Measurements from ENCODE around the gene METTL2B.
"Not testable (repeated sequence)": the region's sequence is repeated elsewhere in the genome, so short reads cannot be mapped to it uniquely, and the experiment has no call there.

METTL2B gene

DNA sequence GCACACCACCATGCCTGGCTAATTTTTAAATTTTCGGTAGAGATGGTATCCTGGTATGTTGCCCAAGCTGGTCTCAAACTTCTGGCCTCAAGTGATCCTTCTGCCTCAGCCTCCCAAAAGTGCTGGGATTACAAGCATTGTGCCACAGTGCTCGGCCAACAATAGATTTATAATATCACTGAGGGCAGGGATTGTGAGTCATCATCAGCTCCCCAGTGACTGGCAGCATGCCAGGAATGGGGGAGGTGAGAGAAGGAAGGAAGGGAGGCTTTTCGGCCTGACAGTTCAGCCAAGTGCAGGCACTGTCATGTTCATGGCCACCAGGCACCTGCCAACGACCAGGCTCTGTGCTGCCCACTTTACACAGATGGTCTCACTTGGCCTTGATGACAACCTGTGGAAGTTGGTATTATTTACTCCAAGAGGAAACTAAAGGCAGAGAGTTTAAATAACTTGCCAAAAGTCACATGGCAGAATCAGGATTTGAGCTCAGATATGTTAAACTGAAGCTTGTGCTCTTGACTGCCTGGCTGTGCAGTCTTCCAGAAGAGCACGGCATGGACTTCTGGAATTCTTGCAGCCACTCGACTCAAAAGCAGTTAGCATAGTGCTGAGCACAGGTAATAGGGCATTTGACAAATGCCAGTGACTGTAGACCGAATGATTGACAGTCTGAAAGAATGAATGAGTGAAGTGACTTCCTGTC lies 46.8 kb downstream of the METTL2B start:
- H3K4me3 ChIP-seq (ENCODE audit: insufficient read depth, low read length, poor library complexity, severe bottlenecking); H3K79me2 ChIP-seq (ENCODE audit: insufficient read depth, low read length); H2AFZ ChIP-seq (ENCODE audit: low read depth, low read length, severe bottlenecking); H3K36me3 ChIP-seq (ENCODE audit: low read length); H3K9ac ChIP-seq (ENCODE audit: low read length); H3F3A ChIP-seq (ENCODE audit: insufficient read depth); H3K27ac ChIP-seq (ENCODE audit: low read depth, low read length); H3K4me2 ChIP-seq (ENCODE audit: low read depth, low read length, poor library complexity, severe bottlenecking); H3K27me3 ChIP-seq (ENCODE audit: low read length); H4K20me1 ChIP-seq (ENCODE audit: low read depth, low read length); H3K9me3 ChIP-seq (ENCODE audit: insufficient read depth, low read length); H3K9me2 ChIP-seq (replicated peaks; ENCODE audit: insufficient read depth, low read length): not testable (repeated sequence)

DNA sequence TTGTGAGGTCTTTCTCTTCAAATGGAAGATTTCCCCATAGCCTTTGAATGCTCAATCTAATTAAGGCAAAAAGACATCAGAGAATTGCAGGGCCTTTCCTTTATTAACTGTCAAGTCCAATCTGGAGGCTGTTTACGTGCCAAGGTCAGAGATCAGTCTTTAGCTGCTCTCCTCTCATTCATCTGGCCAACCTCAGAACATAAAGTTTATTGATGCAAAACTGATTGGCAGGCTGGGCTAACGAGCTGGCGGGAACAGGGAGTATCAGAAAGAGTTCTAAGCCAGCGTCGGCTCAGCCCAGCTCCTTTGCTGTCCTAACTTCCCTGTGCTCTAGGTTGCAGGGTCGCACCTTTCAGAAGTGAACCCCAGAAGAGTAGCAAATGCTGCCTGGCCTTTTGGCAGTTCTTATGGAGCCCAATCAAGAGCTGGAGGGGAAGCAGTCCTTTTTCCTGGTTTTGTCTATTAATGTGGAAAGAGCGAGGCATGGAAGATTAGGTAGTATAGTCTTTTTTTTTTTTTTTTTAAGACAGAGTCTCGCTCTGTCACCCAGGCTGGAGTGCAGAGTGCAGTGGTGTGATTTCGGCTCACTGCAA lies 47.5 kb downstream of the METTL2B start:
- not testable (repeated sequence) for H3K4me3 ChIP-seq (ENCODE audit: insufficient read depth, low read length, poor library complexity, severe bottlenecking); H2AFZ ChIP-seq (ENCODE audit: low read depth, low read length, severe bottlenecking); H3F3A ChIP-seq (ENCODE audit: insufficient read depth); H3K27me3 ChIP-seq (ENCODE audit: low read length); H3K4me2 ChIP-seq (ENCODE audit: low read depth, low read length, poor library complexity, severe bottlenecking); H3K27ac ChIP-seq (ENCODE audit: low read depth, low read length); H3K9me2 ChIP-seq (replicated peaks; ENCODE audit: insufficient read depth, low read length); H3K79me2 ChIP-seq (ENCODE audit: insufficient read depth, low read length); H3K9me3 ChIP-seq (ENCODE audit: insufficient read depth, low read length); H4K20me1 ChIP-seq (ENCODE audit: low read depth, low read length); H3K36me3 ChIP-seq (ENCODE audit: low read length); H3K9ac ChIP-seq (ENCODE audit: low read length)

DNA sequence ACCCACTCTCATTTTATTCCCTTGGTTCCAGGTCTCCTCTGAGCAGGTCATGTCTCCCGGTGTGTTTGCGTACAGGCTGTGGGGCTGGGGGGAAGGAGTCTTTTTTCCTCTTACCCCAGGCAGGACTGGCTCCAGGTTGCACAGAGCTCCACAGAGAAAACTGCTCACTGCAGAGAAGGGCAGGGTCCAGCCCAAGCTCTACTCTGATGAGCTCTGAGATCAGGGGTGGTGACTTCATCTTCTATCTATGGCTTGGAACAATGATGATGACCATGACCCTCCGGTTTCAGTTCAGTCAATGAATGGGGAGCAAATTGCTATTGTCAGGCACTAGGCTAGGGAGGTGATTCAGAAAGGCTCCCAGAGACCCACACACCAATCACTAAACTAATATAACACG lies 49.0 kb downstream of the METTL2B start:
- H3K27ac ChIP-seq (ENCODE audit: low read depth, low read length); H3K79me2 ChIP-seq (ENCODE audit: insufficient read depth, low read length); H3K9me2 ChIP-seq (replicated peaks; ENCODE audit: insufficient read depth, low read length); H3K9ac ChIP-seq (ENCODE audit: low read length); H3K27me3 ChIP-seq (ENCODE audit: low read length); H3K9me3 ChIP-seq (ENCODE audit: insufficient read depth, low read length); H2AFZ ChIP-seq (ENCODE audit: low read depth, low read length, severe bottlenecking); H4K20me1 ChIP-seq (ENCODE audit: low read depth, low read length); H3F3A ChIP-seq (ENCODE audit: insufficient read depth); H3K36me3 ChIP-seq (ENCODE audit: low read length); H3K4me3 ChIP-seq (ENCODE audit: insufficient read depth, low read length, poor library complexity, severe bottlenecking); H3K4me2 ChIP-seq (ENCODE audit: low read depth, low read length, poor library complexity, severe bottlenecking): not testable (repeated sequence)

DNA sequence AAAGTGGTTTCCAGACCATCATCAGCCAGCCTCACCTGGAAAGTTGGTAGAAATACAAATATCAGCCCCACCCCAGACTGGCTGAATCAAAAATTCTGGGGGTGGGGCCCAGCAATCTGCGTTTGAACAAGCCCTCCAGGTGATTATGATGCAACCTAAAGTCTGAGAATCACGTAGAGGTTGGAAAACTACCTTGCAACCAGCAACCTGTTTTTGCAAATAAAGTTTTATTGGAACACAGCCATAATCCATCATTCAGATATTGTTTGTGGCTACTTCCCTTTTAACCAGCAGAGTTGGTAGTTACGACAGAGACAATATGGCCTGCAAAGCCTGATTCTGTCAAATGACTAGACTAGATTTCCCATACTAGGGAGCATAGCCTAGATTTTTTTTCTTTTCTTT lies 49.5 kb downstream of the METTL2B start:
- H3K79me2 ChIP-seq (ENCODE audit: insufficient read depth, low read length); H3K9me3 ChIP-seq (ENCODE audit: insufficient read depth, low read length); H3K27ac ChIP-seq (ENCODE audit: low read depth, low read length); H3K36me3 ChIP-seq (ENCODE audit: low read length); H2AFZ ChIP-seq (ENCODE audit: low read depth, low read length, severe bottlenecking); H4K20me1 ChIP-seq (ENCODE audit: low read depth, low read length); H3K4me2 ChIP-seq (ENCODE audit: low read depth, low read length, poor library complexity, severe bottlenecking); H3K27me3 ChIP-seq (ENCODE audit: low read length); H3K9me2 ChIP-seq (replicated peaks; ENCODE audit: insufficient read depth, low read length); H3F3A ChIP-seq (ENCODE audit: insufficient read depth); H3K4me3 ChIP-seq (ENCODE audit: insufficient read depth, low read length, poor library complexity, severe bottlenecking); H3K9ac ChIP-seq (ENCODE audit: low read length): not testable (repeated sequence)

DNA sequence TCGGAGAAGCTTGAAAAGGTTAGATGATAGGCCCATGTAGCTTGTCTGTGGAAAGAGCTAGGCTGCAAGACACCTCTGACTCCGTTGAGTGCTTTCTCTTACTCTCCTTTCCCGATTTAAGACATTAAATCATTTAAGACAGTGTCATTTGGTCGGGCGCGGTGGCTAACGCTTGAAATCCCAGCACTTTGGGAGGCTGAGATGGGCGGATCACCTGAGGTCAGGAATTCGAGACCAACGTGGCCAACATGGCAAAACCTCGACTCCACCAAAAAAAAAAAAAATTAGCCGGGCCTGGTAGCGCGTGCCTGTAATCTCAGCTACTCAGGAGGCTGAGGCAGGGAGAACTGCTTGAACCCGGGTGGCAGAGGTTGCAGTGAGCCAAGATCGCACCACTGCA lies 52.6 kb downstream of the METTL2B start:
- not testable (repeated sequence) for H2AFZ ChIP-seq (ENCODE audit: low read depth, low read length, severe bottlenecking); H3K36me3 ChIP-seq (ENCODE audit: low read length); H3K9me2 ChIP-seq (replicated peaks; ENCODE audit: insufficient read depth, low read length); H4K20me1 ChIP-seq (ENCODE audit: low read depth, low read length); H3K4me3 ChIP-seq (ENCODE audit: insufficient read depth, low read length, poor library complexity, severe bottlenecking); H3K27me3 ChIP-seq (ENCODE audit: low read length); H3K9ac ChIP-seq (ENCODE audit: low read length); H3K9me3 ChIP-seq (ENCODE audit: insufficient read depth, low read length); H3K4me2 ChIP-seq (ENCODE audit: low read depth, low read length, poor library complexity, severe bottlenecking); H3K27ac ChIP-seq (ENCODE audit: low read depth, low read length); H3F3A ChIP-seq (ENCODE audit: insufficient read depth)
- peaks cover 21% of the 10 kb centered on the region for H3K79me2 ChIP-seq (ENCODE audit: insufficient read depth, low read length)

DNA sequence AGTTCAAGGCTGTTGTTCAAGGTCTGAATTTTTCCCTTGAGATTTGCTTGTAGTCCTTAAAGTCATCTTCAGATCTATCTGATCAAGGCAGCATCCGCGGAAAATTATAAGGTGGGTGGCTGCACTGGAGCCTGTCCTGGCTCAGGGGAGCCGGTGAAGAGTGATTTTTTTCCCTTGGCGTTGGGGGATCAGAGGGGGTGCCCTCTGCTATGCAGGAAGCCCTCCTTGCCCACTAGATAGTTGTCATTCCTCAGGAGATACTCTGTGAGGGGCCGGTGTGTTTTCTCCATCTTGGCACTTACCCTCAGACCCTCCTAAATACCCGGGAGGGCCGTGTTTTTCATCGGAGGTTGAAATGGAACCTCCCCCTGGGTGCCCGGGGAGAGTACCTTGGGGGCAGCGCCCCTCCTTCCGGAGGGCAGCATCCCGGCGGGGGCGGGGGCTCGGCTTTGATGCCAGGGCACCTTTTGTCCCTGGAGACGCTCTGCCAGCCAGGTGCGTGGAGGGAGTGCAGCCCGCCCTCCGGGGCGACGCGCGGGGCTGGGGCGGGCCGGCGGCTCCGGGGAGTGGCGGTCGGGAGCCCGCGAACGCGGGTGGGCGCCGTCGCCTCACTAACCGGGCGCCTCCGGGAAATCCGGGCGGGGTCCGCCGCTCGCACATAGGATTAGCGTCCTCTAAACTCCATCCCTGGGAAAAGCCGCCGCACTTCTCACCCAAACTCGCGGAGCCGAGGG lies 53.7 kb downstream of the METTL2B start:
- not testable (repeated sequence) for H3K9me2 ChIP-seq (replicated peaks; ENCODE audit: insufficient read depth, low read length); H3K9me3 ChIP-seq (ENCODE audit: insufficient read depth, low read length); H3F3A ChIP-seq (ENCODE audit: insufficient read depth); H3K27me3 ChIP-seq (ENCODE audit: low read length); H4K20me1 ChIP-seq (ENCODE audit: low read depth, low read length); H3K36me3 ChIP-seq (ENCODE audit: low read length)
- Histone ChIP-seq H3K4me3 (ENCODE audit: insufficient read depth, low read length, poor library complexity, severe bottlenecking) (peak overlapping the region; percentile 61), H3K27ac (ENCODE audit: low read depth, low read length) (peak overlapping the region; percentile 73), H3K4me2 (ENCODE audit: low read depth, low read length, poor library complexity, severe bottlenecking) (peak overlapping the region; percentile 66), H3K9ac (ENCODE audit: low read length) (peak overlapping the region; percentile 77), H2AFZ (ENCODE audit: low read depth, low read length, severe bottlenecking) (peak overlapping the region; percentile 64), H3K79me2 (ENCODE audit: insufficient read depth, low read length) (peaks cover 26% of the 10 kb centered on the region)
